HUES6 (cell line): Measurements from ENCODE around the gene RPAP3.

Experiments
- H3K27ac ChIP-seq: 2 replicates; pipeline ENCODE4 v1.7.0; 2013; ENCODE audit warnings: low read depth, mild to moderate bottlenecking, low read length, inconsistent platforms
- H3K27me3 ChIP-seq: 2 replicates; pipeline ENCODE4 v1.6.1; 2013; ENCODE audit warnings: low read length; ENCODE audit not compliant: control insufficient read depth, insufficient read depth
- H3K36me3 ChIP-seq: 2 replicates; pipeline ENCODE4 v1.6.1; 2013; ENCODE audit warnings: low read length; ENCODE audit not compliant: control insufficient read depth, insufficient read depth
- H3K4me1 ChIP-seq: 2 replicates; pipeline ENCODE4 v1.6.1; 2013; ENCODE audit warnings: low read length; ENCODE audit not compliant: control insufficient read depth, insufficient read depth
- H3K4me3 ChIP-seq: 2 replicates; pipeline ENCODE4 v1.5.1; 2013; ENCODE audit warnings: low read depth, low read length
- H3K9ac ChIP-seq: one replicate; pipeline ENCODE4 v1.6.1; 2013; ENCODE audit warnings: mild to moderate bottlenecking, low read length
- H3K9me3 ChIP-seq: 2 replicates; pipeline ENCODE4 v1.6.1; 2013; ENCODE audit warnings: low read depth, low read length; ENCODE audit not compliant: control insufficient read depth, insufficient read depth

The RPAP3 gene

GRCh38 chr12:47634127-47634526 lies 71.7 kb downstream of the RPAP3 start:
- Histone ChIP-seq H3K9ac (no peak overlapping the region), H3K27ac (no peak overlapping the region), H3K4me1 (peaks cover 10% of the 10 kb centered on the region), H3K27me3 (no peaks in the 10 kb centered on the region), H3K36me3 (peaks cover 8% of the 10 kb centered on the region; the same call in 1 of the 2 replicates), H3K9me3 (peaks cover 4% of the 10 kb centered on the region; the same call in 1 of the 2 replicates), H3K4me3 (no peak overlapping the region)

- H3K27me3 ChIP-seq: no peaks in the 10 kb centered on the region
- H3K9ac ChIP-seq: no peak overlapping the region
- H3K4me1 ChIP-seq: no peaks in the 10 kb centered on the region
- no peaks in the 10 kb centered on the region for H3K9me3 ChIP-seq
- H3K4me3 ChIP-seq: no peak overlapping the region
- H3K27ac ChIP-seq: no peak overlapping the region
- H3K36me3 ChIP-seq: peaks cover 3% of the 10 kb centered on the region; the same call in 1 of the 2 replicates
Measured at GRCh38 chr12:47621960-47622359, 83.9 kb downstream of the RPAP3 start.

GRCh38 chr12:47617476-47617875 lies 88.4 kb downstream of the RPAP3 start:
- Histone ChIP-seq H3K27ac (no peak overlapping the region), H3K4me1 (no peaks in the 10 kb centered on the region), H3K4me3 (no peak overlapping the region), H3K9ac (no peak overlapping the region), H3K9me3 (peaks cover 27% of the 10 kb centered on the region), H3K27me3 (no peaks in the 10 kb centered on the region), H3K36me3 (peaks cover 3% of the 10 kb centered on the region; the same call in 1 of the 2 replicates)

- Histone ChIP-seq H3K27me3 (no peaks in the 10 kb centered on the region), H3K9me3 (peaks cover 35% of the 10 kb centered on the region), H3K27ac (no peak overlapping the region), H3K4me3 (no peak overlapping the region), H3K4me1 (no peaks in the 10 kb centered on the region), H3K9ac (no peak overlapping the region), H3K36me3 (peaks cover 3% of the 10 kb centered on the region; the same call in 1 of the 2 replicates)
Measured at GRCh38 chr12:47616440-47616839, 89.4 kb downstream of the RPAP3 start.

GRCh38 chr12:47615711-47616110 lies 90.1 kb downstream of the RPAP3 start:
- no peaks in the 10 kb centered on the region for H3K4me1 ChIP-seq
- H3K36me3 ChIP-seq: peaks cover 3% of the 10 kb centered on the region; the same call in 1 of the 2 replicates
- no peaks in the 10 kb centered on the region for H3K27me3 ChIP-seq
- H3K9ac ChIP-seq: no peak overlapping the region
- no peak overlapping the region for H3K27ac ChIP-seq
- peaks cover 37% of the 10 kb centered on the region for H3K9me3 ChIP-seq
- H3K4me3 ChIP-seq: no peak overlapping the region

- peaks cover 3% of the 10 kb centered on the region; the same call in 1 of the 2 replicates for H3K36me3 ChIP-seq
- peaks cover 45% of the 10 kb centered on the region for H3K9me3 ChIP-seq
- H3K4me3 ChIP-seq: no peak overlapping the region
- H3K27ac ChIP-seq: no peak overlapping the region
- H3K4me1 ChIP-seq: no peaks in the 10 kb centered on the region
- H3K27me3 ChIP-seq: no peaks in the 10 kb centered on the region
- H3K9ac ChIP-seq: no peak overlapping the region
Measured at GRCh38 chr12:47614521-47614920, 91.3 kb downstream of the RPAP3 start.

- H3K27ac ChIP-seq: no peak overlapping the region
- H3K9me3 ChIP-seq: peaks cover 50% of the 10 kb centered on the region
Measured at GRCh38 chr12:47612953-47613352, 92.9 kb downstream of the RPAP3 start.

GRCh38 chr12:47611906-47612305 lies 93.9 kb downstream of the RPAP3 start:
- no peaks in the 10 kb centered on the region for H3K27me3 ChIP-seq
- peaks cover 60% of the 10 kb centered on the region for H3K9me3 ChIP-seq
- no peak overlapping the region for H3K9ac ChIP-seq
- H3K4me3 ChIP-seq: no peak overlapping the region
- no peaks in the 10 kb centered on the region for H3K36me3 ChIP-seq
- H3K27ac ChIP-seq: no peak overlapping the region
- H3K4me1 ChIP-seq: no peaks in the 10 kb centered on the region

More at GRCh38 chr12:47612953-47613352, 92.9 kb downstream of the RPAP3 start:
- H3K4me1 ChIP-seq: no peaks in the 10 kb centered on the region
- no peaks in the 10 kb centered on the region; the same call in 1 of the 2 replicates for H3K36me3 ChIP-seq
- no peak overlapping the region for H3K9ac ChIP-seq
- no peaks in the 10 kb centered on the region for H3K27me3 ChIP-seq
- no peak overlapping the region for H3K4me3 ChIP-seq
